NT2/D1 (cell line): Measurements from ENCODE around the gene GNG7.
"Not testable (repeated sequence)": the region's sequence is repeated elsewhere in the genome, so short reads cannot be mapped to it uniquely, and the experiment has no call there.

ENCODE experiments used
- DNase-seq: peaks from one replicate; pipeline ENCODE4 v3.0.0-alpha.2; 2011; ENCODE audit warnings: low read depth, low spot score
- H3K27me3 ChIP-seq: 2 replicates; pipeline ENCODE4 v1.6.0; 2011; ENCODE audit warnings: mild to moderate bottlenecking; ENCODE audit not compliant: insufficient read length, insufficient read depth
- H3K36me3 ChIP-seq: 2 replicates; pipeline ENCODE4 v1.6.1; 2011; ENCODE audit warnings: mild to moderate bottlenecking, low read length, mixed read lengths; ENCODE audit not compliant: insufficient read depth, insufficient read length
- H3K4me1 ChIP-seq: 2 replicates; pipeline ENCODE4 v1.5.1; 2011; ENCODE audit not compliant: insufficient read depth, insufficient read length
- H3K4me3 ChIP-seq: 2 replicates; pipeline ENCODE4 v1.5.1; 2011; ENCODE audit warnings: low read depth; ENCODE audit not compliant: insufficient read length
- H3K9ac ChIP-seq: 2 replicates; pipeline ENCODE4 v1.6.0; 2011; ENCODE audit warnings: low read depth; ENCODE audit not compliant: insufficient read length
- H3K9me3 ChIP-seq: 2 replicates; pipeline ENCODE4 v1.5.1; 2011; ENCODE audit warnings: mild to moderate bottlenecking, low read length; ENCODE audit not compliant: insufficient read depth
- SUZ12 ChIP-seq: IDR thresholded peaks from 2 replicates; pipeline ENCODE4 v1.6.1; 2011; ENCODE audit not compliant: insufficient read length, insufficient read depth; ENCODE audit errors: extremely low read depth
- YY1 ChIP-seq: IDR thresholded peaks from 2 replicates; pipeline ENCODE4 v1.6.1; 2011; ENCODE audit not compliant: insufficient read length, insufficient read depth
- ZNF274 ChIP-seq: IDR thresholded peaks from 2 replicates; pipeline ENCODE4 v1.6.1; 2011; ENCODE audit warnings: mild to moderate bottlenecking, low read depth, low read length

The GNG7 gene

DNA sequence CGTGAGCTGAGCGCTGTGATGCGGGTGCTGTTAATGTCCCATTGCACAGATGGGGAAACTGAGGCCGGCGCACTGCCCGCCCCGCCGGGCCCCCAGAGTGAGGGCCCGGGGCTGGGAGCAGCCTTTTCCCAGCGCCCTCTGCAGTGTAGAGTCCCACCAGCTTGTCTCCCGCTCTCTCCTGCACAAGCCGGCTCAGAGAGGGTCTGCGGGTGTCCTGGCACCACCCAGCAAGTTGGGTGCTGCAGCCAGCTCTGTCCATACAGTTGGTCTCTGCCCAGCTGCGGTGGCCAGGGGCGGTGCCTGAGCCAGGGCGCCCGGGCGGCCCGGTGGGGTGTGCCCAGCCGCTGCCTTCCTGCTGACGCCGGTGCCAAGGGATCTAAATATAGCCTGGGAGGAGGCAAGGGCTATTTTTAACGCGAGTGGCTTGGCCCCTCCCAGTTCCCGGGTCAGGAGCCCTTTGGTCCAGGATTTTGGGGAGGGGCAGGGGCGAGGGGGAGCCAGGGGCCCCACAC, 207.3 kb downstream of the GNG7 start:
- Histone ChIP-seq H3K27me3 (peaks cover 9% of the 10 kb centered on the region), H3K4me3 (peak overlapping the region; percentile 43), H3K36me3 (no peaks in the 10 kb centered on the region), H3K9ac (peak overlapping the region; percentile 72), H3K9me3 (peaks cover 6% of the 10 kb centered on the region; the same call in 1 of the 2 replicates), H3K4me1 (peaks cover 20% of the 10 kb centered on the region)
- TF ChIP-seq SUZ12 (no peak), YY1 (no peak), ZNF274 (no peak)
- no peak for DNase-seq

DNA sequence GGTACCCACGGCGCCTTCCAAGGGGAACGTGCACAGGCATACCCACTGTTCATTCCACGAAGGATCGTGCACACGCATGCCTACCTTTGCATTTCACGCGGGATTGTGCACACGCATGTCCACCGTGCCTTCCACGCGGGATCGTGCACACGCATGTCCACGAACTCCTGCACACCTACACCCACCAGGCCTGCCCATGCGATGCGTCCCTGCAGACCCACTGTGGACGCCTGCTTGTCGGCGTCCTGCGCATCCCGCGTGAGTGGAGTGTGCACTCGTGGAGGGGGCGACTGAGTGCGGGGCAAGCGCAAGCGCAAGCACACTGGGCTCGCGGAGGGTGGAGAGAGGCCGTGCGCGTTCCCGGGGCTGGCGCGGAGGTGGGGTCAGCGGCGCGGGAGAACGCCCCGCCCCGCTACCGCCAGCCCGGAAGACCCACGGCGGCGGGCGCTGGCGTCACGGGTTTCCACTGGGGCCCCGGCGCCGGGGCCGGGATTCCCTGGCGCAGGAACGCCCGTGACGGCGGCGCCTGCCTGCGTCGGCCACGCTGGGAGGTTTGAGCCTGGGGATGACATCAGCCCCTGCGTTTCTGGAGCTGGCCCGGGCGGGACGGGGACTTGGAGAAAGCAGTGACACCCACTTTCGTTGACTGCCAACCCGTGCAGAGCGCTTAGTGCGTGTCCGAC, 207.9 kb downstream of the GNG7 start:
- Histone ChIP-seq H3K9me3 (peaks cover 6% of the 10 kb centered on the region; the same call in 1 of the 2 replicates), H3K4me1 (peaks cover 16% of the 10 kb centered on the region), H3K4me3 (peak overlapping the region; percentile 43), H3K9ac (peak overlapping the region; percentile 72), H3K27me3 (peaks cover 9% of the 10 kb centered on the region), H3K36me3 (no peaks in the 10 kb centered on the region)
- no peak for TF ChIP-seq ZNF274
- TF ChIP-seq YY1, result no peak
- TF ChIP-seq SUZ12, result no peak
- no peak for DNase-seq

DNA sequence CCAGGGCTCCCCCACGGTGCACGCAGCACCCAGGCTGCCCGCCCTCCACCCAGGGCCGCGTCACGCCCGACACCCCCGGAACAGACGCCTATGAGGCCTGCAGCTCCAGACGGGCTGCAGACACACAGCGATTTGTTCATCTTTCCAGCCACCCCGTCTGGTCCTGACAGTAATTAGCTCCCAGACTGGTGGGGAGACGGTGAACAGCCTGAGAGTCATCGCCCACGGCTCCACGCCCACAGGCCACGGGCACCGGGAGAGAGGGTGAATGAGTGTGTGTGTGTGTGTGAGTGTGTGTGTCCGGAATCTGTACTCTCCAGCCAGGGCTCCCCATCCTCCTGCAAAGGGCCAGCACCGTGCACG, 208.4 kb downstream of the GNG7 start:
- Histone ChIP-seq H3K9me3 (peaks cover 6% of the 10 kb centered on the region; the same call in 1 of the 2 replicates), H3K36me3 (no peaks in the 10 kb centered on the region), H3K27me3 (peaks cover 9% of the 10 kb centered on the region), H3K4me3 (peak overlapping the region; percentile 43), H3K9ac (peak overlapping the region; percentile 72), H3K4me1 (peaks cover 18% of the 10 kb centered on the region)
- DNase-seq, result no peak
- no peak for TF ChIP-seq SUZ12
- TF ChIP-seq YY1, result no peak
- no peak for TF ChIP-seq ZNF274

DNA sequence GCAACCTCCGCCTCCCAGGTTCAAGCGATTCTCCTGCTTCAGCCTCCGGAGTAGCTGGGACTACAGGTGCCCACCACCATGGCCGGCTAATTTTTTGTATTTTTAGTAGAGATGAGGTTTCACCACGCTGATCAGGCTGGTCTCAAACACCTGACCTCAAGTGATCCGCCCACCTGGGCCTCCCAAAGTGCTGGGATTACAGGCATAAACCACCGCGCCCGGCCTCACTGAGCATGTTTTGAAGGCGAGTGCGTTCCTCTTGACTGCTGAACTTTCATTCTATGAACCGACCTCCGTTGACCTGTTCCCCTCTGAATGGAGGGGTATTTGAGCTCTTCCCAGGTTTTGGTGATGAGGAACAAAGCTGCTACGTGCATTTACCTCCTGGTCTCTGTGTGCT, 209.0 kb downstream of the GNG7 start:
- H3K27me3 ChIP-seq, H3K4me3 ChIP-seq, H3K36me3 ChIP-seq, H3K9me3 ChIP-seq, H3K9ac ChIP-seq, DNase-seq: not testable (repeated sequence)
- H3K4me1 ChIP-seq, result peaks cover 18% of the 10 kb centered on the region

DNA sequence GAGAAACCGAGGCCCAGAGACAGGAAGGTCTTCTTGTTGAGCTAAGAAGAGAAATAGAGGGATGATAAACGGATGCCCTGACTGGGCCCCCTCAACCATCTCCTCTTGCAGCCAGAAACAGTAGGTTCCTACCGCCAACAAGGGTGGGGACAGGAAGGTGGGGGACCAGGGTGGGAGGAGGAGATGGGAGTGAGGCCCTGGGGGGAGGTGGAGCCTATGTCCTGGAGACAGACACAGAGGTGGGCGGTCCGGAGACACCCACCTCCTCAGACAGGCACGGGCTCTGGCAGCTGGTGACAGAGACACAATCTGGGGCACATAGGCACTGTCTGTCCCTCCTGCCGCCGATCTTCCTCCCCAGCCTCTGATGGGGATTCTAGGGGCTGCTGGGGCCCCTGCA, 209.6 kb downstream of the GNG7 start:
- no peak for DNase-seq
- Histone ChIP-seq H3K36me3 (no peaks in the 10 kb centered on the region), H3K9me3 (peaks cover 6% of the 10 kb centered on the region; the same call in 1 of the 2 replicates), H3K9ac (no peak overlapping the region), H3K4me3 (no peak overlapping the region), H3K27me3 (peaks cover 9% of the 10 kb centered on the region), H3K4me1 (peaks cover 18% of the 10 kb centered on the region)
- TF ChIP-seq SUZ12, result no peak
- TF ChIP-seq YY1, result no peak
- no peak for TF ChIP-seq ZNF274

DNA sequence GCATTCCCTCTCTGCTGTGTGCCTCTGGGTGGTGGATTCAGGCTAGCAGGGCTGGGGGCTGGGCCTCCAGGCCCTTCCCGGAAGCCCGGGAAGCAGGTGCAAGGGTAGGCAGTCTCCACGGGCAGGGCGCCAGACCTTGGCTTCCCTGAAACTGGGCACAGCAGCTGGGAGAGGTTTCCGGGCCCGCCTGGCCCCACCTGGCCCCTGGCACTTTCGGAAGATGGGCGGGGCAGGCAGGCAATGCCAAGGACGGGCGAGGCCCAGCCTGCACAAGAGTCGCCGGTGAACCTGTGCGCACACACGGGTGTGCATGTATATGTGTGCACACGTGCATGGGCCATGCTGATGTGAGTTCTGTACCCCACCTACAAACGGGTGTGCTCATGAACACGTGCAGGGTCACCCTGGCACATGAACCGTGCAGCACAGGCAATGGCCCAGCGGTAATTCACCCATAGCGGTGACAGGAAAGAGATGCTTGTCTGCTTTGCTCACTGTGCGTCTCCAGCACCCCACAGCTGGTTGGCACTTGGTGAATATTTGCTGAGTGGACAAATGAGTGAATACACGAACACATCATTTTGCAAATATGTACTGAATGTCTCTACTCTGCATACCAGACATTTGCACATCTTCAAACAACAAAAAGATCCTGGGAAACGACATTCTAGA, 211.2 kb downstream of the GNG7 start:
- Histone ChIP-seq H3K9me3 (no peaks in the 10 kb centered on the region), H3K4me1 (peaks cover 18% of the 10 kb centered on the region), H3K36me3 (no peaks in the 10 kb centered on the region), H3K9ac (no peak overlapping the region), H3K27me3 (peaks cover 9% of the 10 kb centered on the region), H3K4me3 (no peak overlapping the region)
- TF ChIP-seq YY1 (no peak), ZNF274 (no peak), SUZ12 (no peak)
- DNase-seq, result no peak

DNA sequence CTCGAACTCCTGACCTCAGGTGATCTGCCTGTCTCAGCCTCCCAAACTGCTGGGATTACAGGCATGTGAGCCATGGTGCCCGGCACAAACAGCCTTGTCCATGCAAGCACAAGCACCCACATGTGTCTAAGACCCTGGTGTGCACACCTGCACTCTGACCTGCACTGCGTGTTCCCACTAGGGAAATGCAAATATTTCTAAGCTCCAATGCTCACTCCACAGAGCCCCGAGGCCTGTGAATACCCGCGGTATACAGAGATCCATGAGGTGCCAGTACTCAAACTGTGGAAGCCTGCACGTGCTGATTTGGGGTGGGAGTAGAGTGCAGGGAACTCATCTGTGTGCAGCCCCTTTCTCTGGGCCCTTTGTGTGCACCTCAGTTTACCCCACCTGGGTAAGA, 211.8 kb downstream of the GNG7 start:
- Histone ChIP-seq H3K4me3 (no peak overlapping the region), H3K9ac (peak overlapping the region; percentile 21), H3K9me3 (no peaks in the 10 kb centered on the region), H3K36me3 (no peaks in the 10 kb centered on the region), H3K4me1 (peaks cover 13% of the 10 kb centered on the region), H3K27me3 (peaks cover 9% of the 10 kb centered on the region)
- DNase-seq, result no peak
- TF ChIP-seq ZNF274 (no peak), YY1 (no peak), SUZ12 (no peak)
